NCI-H2196 (cell line): ENCODE data around the gene PTPN21.

Experiments
- DNase-seq: peaks from one replicate; lab custom pipeline; 2025; ENCODE audit not compliant: unreplicated experiment; lab: John Stamatoyannopoulos, UW

The PTPN21 gene

GRCh38 chr14:88554457-88555286 lies at the start of gene PTPN21:
Gene PTPN21 (minus strand): TSS chr14:88555007. CDS start chr14:88550417, 4,590 bp downstream.
- peak; percentile 37 for DNase-seq

GRCh38 chr14:88604212-88604611 lies 49.4 kb upstream of the PTPN21 start:
- DNase-seq = no peak

- no peak for DNase-seq
Observed at GRCh38 chr14:88599761-88600439, 45.1 kb upstream of the PTPN21 start.

GRCh38 chr14:88599326-88599725 lies 44.5 kb upstream of the PTPN21 start:
- no peak for DNase-seq

- DNase-seq = no peak
Observed at GRCh38 chr14:88598097-88598675, 43.4 kb upstream of the PTPN21 start.

- DNase-seq = no peak
Observed at GRCh38 chr14:88597601-88598000, 42.8 kb upstream of the PTPN21 start.

- no peak for DNase-seq
Observed at GRCh38 chr14:88597038-88597437, 42.2 kb upstream of the PTPN21 start.

- DNase-seq = no peak
Observed at GRCh38 chr14:88592031-88592430, 37.2 kb upstream of the PTPN21 start.

GRCh38 chr14:88590173-88590572 lies 35.4 kb upstream of the PTPN21 start:
- no peak for DNase-seq

GRCh38 chr14:88588081-88588480 lies 33.3 kb upstream of the PTPN21 start:
- DNase-seq = no peak

- no peak for DNase-seq
Observed at GRCh38 chr14:88584451-88584850, 29.6 kb upstream of the PTPN21 start.

- DNase-seq = no peak
Observed at GRCh38 chr14:88576222-88576621, 21.4 kb upstream of the PTPN21 start.

GRCh38 chr14:88572117-88572516 lies 17.3 kb upstream of the PTPN21 start:
- DNase-seq = no peak

GRCh38 chr14:88568196-88568595 lies 13.4 kb upstream of the PTPN21 start:
- DNase-seq = no peak

GRCh38 chr14:88565427-88565826 lies 10.6 kb upstream of the PTPN21 start:
- no peak for DNase-seq

- DNase-seq = no peak
Observed at GRCh38 chr14:88563845-88564244, 9.0 kb upstream of the PTPN21 start.

GRCh38 chr14:88562831-88563686 lies 8.3 kb upstream of the PTPN21 start, which contains the start of gene ZC3H14:
Gene ZC3H14 (plus strand): TSS chr14:88563037. CDS start chr14:88563134, 97 bp downstream.
- DNase-seq = peak; percentile 70

- no peak for DNase-seq
Observed at GRCh38 chr14:88562532-88562830, 7.7 kb upstream of the PTPN21 start.

- no peak for DNase-seq
Observed at GRCh38 chr14:88559852-88560251, 5.0 kb upstream of the PTPN21 start.

GRCh38 chr14:88556581-88556980 lies 1.8 kb upstream of the PTPN21 start:
- no peak for DNase-seq

- no peak for DNase-seq
Observed at GRCh38 chr14:88553886-88554456, 836 bp downstream of the PTPN21 start.
